H1 (cell line): ENCODE results near the gene VPS18. TPM values are rescaled to one million over a fixed set of nuclear protein-coding genes. Genes with fewer than 3 reads are reported as not detected.

ENCODE experiments used
- CTCF ChIA-PET: fragments of 300-600 bp; sonication (Branson Sonifier 250); formaldehyde crosslinking; loops from one replicate; lab custom pipeline; 2021; ENCODE audit not compliant: partially characterized antibody; lab: Charles Lee
- POLR2A ChIA-PET: fragments of 300-600 bp; sonication (Branson Sonifier 250); formaldehyde crosslinking; loops from one replicate; lab custom pipeline; 2021; ENCODE audit warnings: inconsistent platforms; ENCODE audit not compliant: partially characterized antibody; lab: Charles Lee
- DNase-seq, 2 experiments: peaks; one replicate each; pipeline versions ENCODE4 v3.0.0 to v3.0.0-alpha.2; 2010 to 2022; ENCODE audit warnings: low spot score in 2 of 2, low read depth in 1 of 2, mixed read lengths in 1 of 2
- FAIRE-seq: peaks from 2 replicates; lab custom pipeline; 2011; peaks lifted over from hg19 to GRCh38; lab: Jason Lieb, UNC
- H2AFZ ChIP-seq: 2 replicates; pipeline ENCODE4 v1.8.1; 2012; ENCODE audit warnings: low read length, inconsistent platforms
- H2AK5ac ChIP-seq: 2 replicates; pipeline ENCODE4 v1.6.1; 2013; ENCODE audit warnings: low read depth, low read length
- H2BK120ac ChIP-seq: replicated peaks from 2 replicates; pipeline ENCODE3; 2013; ENCODE audit warnings: low read depth, low read length, inconsistent platforms
- H2BK12ac ChIP-seq: 2 replicates; pipeline ENCODE4 v1.6.1; 2013; ENCODE audit warnings: low read depth, low read length
- H2BK15ac ChIP-seq: 2 replicates; pipeline ENCODE4 v1.6.1; 2013; ENCODE audit warnings: low read length
- H2BK20ac ChIP-seq: 2 replicates; pipeline ENCODE4 v1.6.1; 2013; ENCODE audit warnings: low read length
- H2BK5ac ChIP-seq: 2 replicates; pipeline ENCODE4 v1.6.1; 2013; ENCODE audit warnings: low read depth, low read length
- H3K14ac ChIP-seq: 2 replicates; pipeline ENCODE4 v1.6.1; 2013; ENCODE audit warnings: inconsistent platforms; ENCODE audit not compliant: insufficient read length
- H3K18ac ChIP-seq: 2 replicates; pipeline ENCODE4 v1.6.1; 2013; ENCODE audit warnings: low read length; ENCODE audit errors: extremely low read depth
- H3K23ac ChIP-seq: 2 replicates; pipeline ENCODE4 v1.6.1; 2013; ENCODE audit warnings: inconsistent platforms; ENCODE audit not compliant: insufficient read length
- H3K23me2 ChIP-seq: 2 replicates; pipeline ENCODE4 v1.6.1; 2013; ENCODE audit warnings: low read depth, low read length
- H3K27ac ChIP-seq: 2 replicates; pipeline ENCODE4 v1.6.1; 2011; ENCODE audit warnings: low read depth, low read length, inconsistent platforms
- H3K27me3 ChIP-seq, 4 experiments: replicated peaks in 1 of 4; 1 replicate in 1 of 4; 2 replicates in 3 of 4; pipeline versions ENCODE4 v1.6.1 to v1.8.1; 2011 to 2013; ENCODE audit warnings: low read length in 3 of 4, mild to moderate bottlenecking in 3 of 4, inconsistent platforms in 2 of 4, mixed read lengths in 2 of 4, moderate library complexity in 1 of 4; ENCODE audit not compliant: control insufficient read depth in 3 of 4, insufficient read depth in 3 of 4; ENCODE audit errors: extremely low read depth in 1 of 4
- H3K36me3 ChIP-seq, 4 experiments: 2 replicates each; pipeline versions ENCODE4 v1.6.1 to v1.8.1; 2011 to 2013; ENCODE audit warnings: mild to moderate bottlenecking in 4 of 4, low read length in 3 of 4, moderate library complexity in 2 of 4, control low read depth in 1 of 4, inconsistent platforms in 1 of 4; ENCODE audit not compliant: insufficient read depth in 4 of 4, control insufficient read depth in 2 of 4
- H3K4ac ChIP-seq: replicated peaks from 2 replicates; pipeline ENCODE3; 2013; ENCODE audit warnings: low read length, low read depth, mixed read lengths, inconsistent platforms; ENCODE audit not compliant: insufficient read length
- H3K4me1 ChIP-seq, 4 experiments: replicated peaks in 1 of 4; 1 replicate in 1 of 4; 2 replicates in 3 of 4; pipeline versions ENCODE4 v1.6.1 to v1.8.1; 2011 to 2013; ENCODE audit warnings: low read length in 3 of 4, inconsistent platforms in 2 of 4, mixed read lengths in 1 of 4; ENCODE audit not compliant: insufficient read depth in 4 of 4, control insufficient read depth in 3 of 4
- H3K4me2 ChIP-seq, 2 experiments: 2 replicates each; pipeline versions ENCODE4 v1.6.1 to v1.8.1; 2011 to 2013; ENCODE audit warnings: low read depth in 2 of 2, low read length in 2 of 2, control low read depth in 1 of 2, inconsistent platforms in 1 of 2, mild to moderate bottlenecking in 1 of 2; ENCODE audit not compliant: insufficient read depth in 1 of 2
- H3K4me3 ChIP-seq, 4 experiments: fragments of 200-600, 300-600 bp in 1 of 4; sonication (generic), shearing (Covaris generic), sonication (Bioruptor Twin) in 1 of 4; 2 replicates each; pipeline versions ENCODE4 v1.5.1 to v1.8.1; 2011 to 2016; ENCODE audit warnings: low read length in 4 of 4, low read depth in 3 of 4, control low read depth in 2 of 4, inconsistent platforms in 2 of 4, mild to moderate bottlenecking in 2 of 4, mixed read lengths in 1 of 4, moderate library complexity in 1 of 4; ENCODE audit not compliant: insufficient read depth in 2 of 4; ENCODE audit errors: extremely low read depth in 1 of 4
- H3K56ac ChIP-seq: replicated peaks from 2 replicates; pipeline ENCODE3; 2013; ENCODE audit warnings: low read depth, mild to moderate bottlenecking, mixed read lengths, low read length, inconsistent platforms; ENCODE audit not compliant: insufficient read length
- H3K79me1 ChIP-seq: 2 replicates; pipeline ENCODE4 v1.6.1; 2013; ENCODE audit warnings: low read depth, low read length, control low read depth
- H3K79me2 ChIP-seq, 2 experiments: 2 replicates each; pipeline versions ENCODE4 v1.6.1 to v1.8.1; 2012 to 2013; ENCODE audit warnings: low read length in 2 of 2, mild to moderate bottlenecking in 2 of 2, inconsistent platforms in 1 of 2; ENCODE audit not compliant: insufficient read depth in 2 of 2, control insufficient read depth in 1 of 2
- H3K9ac ChIP-seq, 4 experiments: replicated peaks in 1 of 4; 1 replicate in 1 of 4; 2 replicates in 3 of 4; pipeline versions ENCODE4 v1.6.1 to v1.8.1; 2011 to 2013; ENCODE audit warnings: low read depth in 3 of 4, low read length in 3 of 4, control low read depth in 2 of 4, mild to moderate bottlenecking in 2 of 4, moderate library complexity in 2 of 4, inconsistent platforms in 1 of 4; ENCODE audit errors: extremely low read depth in 1 of 4
- H3K9me3 ChIP-seq, 2 experiments: 2 replicates each; pipeline versions ENCODE4 v1.6.1 to v1.8.1; 2012 to 2013; ENCODE audit warnings: mild to moderate bottlenecking in 2 of 2, moderate library complexity in 2 of 2, control low read depth in 1 of 2, inconsistent platforms in 1 of 2, low read depth in 1 of 2, low read length in 1 of 2, mixed read lengths in 1 of 2; ENCODE audit not compliant: insufficient read depth in 2 of 2
- H4K20me1 ChIP-seq, 2 experiments: replicated peaks in 1 of 2; 2 replicates each; pipeline versions ENCODE3 to v1.8.1; 2011 to 2013; ENCODE audit warnings: inconsistent platforms in 2 of 2, low read length in 2 of 2, mild to moderate bottlenecking in 1 of 2; ENCODE audit not compliant: insufficient read depth in 2 of 2, control insufficient read depth in 1 of 2
- H4K5ac ChIP-seq: 2 replicates; pipeline ENCODE4 v1.6.1; 2013; ENCODE audit warnings: low read length, low read depth, mixed read lengths, inconsistent platforms; ENCODE audit not compliant: insufficient read length
- H4K8ac ChIP-seq: 2 replicates; pipeline ENCODE4 v1.8.0; 2013; ENCODE audit warnings: mild to moderate bottlenecking, moderate library complexity, low read length, inconsistent platforms; ENCODE audit not compliant: insufficient read depth; ENCODE audit errors: extremely low read depth
- H4K91ac ChIP-seq: replicated peaks from 2 replicates; pipeline ENCODE3; 2013; ENCODE audit warnings: low read length, mixed read lengths, inconsistent platforms; ENCODE audit not compliant: insufficient read length
- ASH2L ChIP-seq: fragments of 200-600, 300-600 bp; sonication (generic); IDR thresholded peaks from one replicate; pipeline ENCODE4 v1.7.1; 2017; ENCODE audit warnings: low read length
- ATF2 ChIP-seq: IDR thresholded peaks from 2 replicates; pipeline ENCODE4 v1.6.1; 2012; ENCODE audit warnings: low read length, inconsistent platforms
- BRCA1 ChIP-seq: IDR thresholded peaks from 2 replicates; pipeline ENCODE4 v1.6.1; 2012; ENCODE audit warnings: low read depth, low read length, improper control_type of control experiment
- CBX8 ChIP-seq: fragments of 300-800, 300-1000 bp; sonication (generic); IDR thresholded peaks from 2 replicates; pipeline ENCODE4 v1.7.1; 2016; ENCODE audit warnings: low read depth, low read length, borderline replicate concordance
- HDAC6 ChIP-seq: IDR thresholded peaks from one replicate; pipeline ENCODE4 v1.7.1; 2012; ENCODE audit warnings: low read depth, mild to moderate bottlenecking, inconsistent platforms, low read length, moderate library complexity
- KDM1A ChIP-seq: fragments of 200-600, 300-600 bp; sonication (generic); IDR thresholded peaks from 2 replicates; pipeline ENCODE4 v1.7.1; 2016; ENCODE audit warnings: mild to moderate bottlenecking, low read length, borderline replicate concordance
- NRF1 ChIP-seq: IDR thresholded peaks from 2 replicates; pipeline ENCODE4 v1.6.1; 2011; ENCODE audit warnings: mild to moderate bottlenecking, low read depth, low read length, improper control_type of control experiment
- WGBS, 2 experiments: shearing (Covaris generic) in 1 of 2; methylation state at CpG; one replicate each; pipeline versions ENCODE4 v1.1.6 to v1.1.7; 2013 to 2015; ENCODE audit warnings: low lambda C conversion rate in 2 of 2, mixed read lengths in 2 of 2, inconsistent platforms in 1 of 2, low coverage in 1 of 2, missing lambda C conversion rate in 1 of 2; ENCODE audit not compliant: insufficient replicate concordance in 2 of 2, insufficient coverage in 1 of 2, insufficient read length in 1 of 2; ENCODE audit errors: extremely low coverage in 1 of 2, missing lambda C conversion rate in 1 of 2; 5-methylcytosine and 5-hydroxymethylcytosine counted together
- polyA plus RNA-seq, 7 experiments: library from polyadenylated mRNA; depleted of rRNA in 3 of 7; stranded (reverse) in 5 of 7; unstranded in 2 of 7; fragments of >200 nt in 5 of 7; fragments of 200-250 nt in 2 of 7; gene quantifications; 1 replicate in 5 of 7; 2 replicates in 1 of 7; 4 replicates in 1 of 7; pipeline versions ENCODE4 v1.2.1 to v1.2.3, GENCODE V29; 2011 to 2013; ENCODE audit warnings: missing spikeins in 2 of 7, mixed read lengths in 2 of 7
- total RNA-seq: library from RNA; stranded (reverse); fragmentation: NEBNext Ultra II Directional; extraction: Animal tissue kit (Norgen Biotek cat#: 25700); gene quantifications from 2 replicates; pipeline ENCODE4 v1.2.1, GENCODE V29; 2021
- TF ChIP-seq, protein P1 (sequence below): IDR thresholded peaks from 2 replicates; pipeline ENCODE4 v1.6.1; 2012; ENCODE audit warnings: inconsistent platforms

VPS18 gene
- total and polyA plus RNA-seq, 2 of the 8 experiments (the other 6 are each of a cell fraction or from before 2014, with no cell fraction given) = 28.9 to 32.7 TPM

DNA sequence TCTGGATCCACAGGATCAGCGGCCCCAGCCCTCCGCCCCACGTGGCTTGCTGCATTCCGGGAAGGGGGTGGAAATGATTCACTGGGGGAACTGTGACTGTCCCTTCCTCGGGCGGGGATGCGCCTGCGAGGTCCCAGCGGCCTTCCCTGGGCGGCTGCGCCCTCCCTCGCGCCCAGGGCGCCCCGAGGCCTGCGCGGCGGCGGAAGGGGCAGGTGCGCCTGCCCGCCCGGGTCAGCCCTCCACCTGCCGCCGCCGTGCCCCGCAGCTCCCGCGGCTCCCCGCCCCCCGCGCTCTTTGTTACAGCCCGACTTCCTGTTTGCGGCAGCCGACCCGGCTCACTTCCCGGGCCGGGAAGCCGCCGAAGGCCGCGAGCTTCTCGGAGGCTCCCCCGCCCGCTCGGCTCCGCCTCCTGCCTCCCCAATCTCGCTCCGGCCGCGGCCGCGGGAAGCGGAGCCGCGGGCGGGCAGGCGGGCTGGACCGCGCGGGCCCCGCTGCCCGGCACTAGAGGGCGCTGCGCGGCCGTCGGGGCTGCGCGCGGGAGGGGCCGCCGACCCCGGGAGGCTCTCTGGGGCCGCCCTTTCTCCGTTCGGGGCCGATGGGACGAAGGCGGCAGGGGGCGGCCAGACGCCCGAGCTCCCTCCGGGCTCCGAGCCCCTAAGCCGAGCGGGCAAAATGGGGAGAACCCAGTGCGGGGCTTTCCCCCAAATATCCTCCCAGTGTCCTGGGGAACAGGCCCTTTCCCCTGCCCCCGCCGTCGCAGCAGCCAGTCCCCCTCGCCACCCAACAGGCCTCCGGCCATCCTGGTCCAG lies 47.5 kb downstream of the VPS18 start:
- H3K79me2 ChIP-seq = no peaks in the 10 kb centered on the region
- H3K18ac ChIP-seq = peak overlapping the region; percentile 60
- H4K5ac ChIP-seq = no peak overlapping the region
- no peaks in the 10 kb centered on the region for H4K20me1 ChIP-seq
- no peak overlapping the region for H3K56ac ChIP-seq
- H3K4me1 ChIP-seq = peaks cover 0 to 28% (median 12%) of the 10 kb centered on the region in 4 experiments; a peak in 6 of 7 replicates
- no peak overlapping the region for H3K23ac ChIP-seq
- 0 out of 2 replicates have a peak overlapping the region, but pooled peaks have one; percentile 32 for H2BK20ac ChIP-seq
- peak overlapping the region; percentile 70 for H4K91ac ChIP-seq
- FAIRE-seq (no peak), DNase-seq (peak in 1 of 2 experiments; percentile 90)
- H2AFZ ChIP-seq = peak overlapping the region; percentile 92
- ChIA-PET CTCF (interaction anchor here (0.7 to 33.1 kb wide), 26 partner anchors 10 to 257 kb away, joined by 3 to 590 read pairs (median 6); partner anchors contain the start of genes CHAC1, DLL4 and VPS18), POLR2A (interaction anchor here (0.9 to 43.8 kb wide), 17 partner anchors 6 to 177 kb away, joined by 3 to 1505 read pairs (median 4); partner anchors contain the start of genes CHAC1, DLL4, RHOV and SPINT1)
- no peaks in the 10 kb centered on the region for H3K9me3 ChIP-seq
- H3K4me2 ChIP-seq = peak overlapping the region; percentile 64 to 92
- 5% methylated on average over 63 of the region's 92 CpGs; no CpG with 5 or more reads in 1 of the 2 experiments for WGBS, 2 experiments
- no peak overlapping the region for H2BK5ac ChIP-seq
- H3K4me3 ChIP-seq = peak overlapping the region; percentile 30 to 64 (median 52)
- peak overlapping the region; percentile 97 for H4K8ac ChIP-seq
- no peaks in the 10 kb centered on the region for H3K79me1 ChIP-seq
- peak overlapping the region; percentile 43; the same call in 1 of the 2 replicates for H2BK12ac ChIP-seq
- peak overlapping the region in 3 of 4 experiments; percentile 57 to 74 (median 69); a peak in 6 of 7 replicates for H3K9ac ChIP-seq
- H3K4ac ChIP-seq = no peak overlapping the region
- no peak overlapping the region for H3K14ac ChIP-seq
- H3K27ac ChIP-seq = peak overlapping the region; percentile 58; the same call in 1 of the 2 replicates
- H3K36me3 ChIP-seq = no peaks in the 10 kb centered on the region
- peaks cover 5% of the 10 kb centered on the region; the same call in 1 of the 2 replicates for H3K23me2 ChIP-seq
- no peak overlapping the region for H2BK120ac ChIP-seq
- peak overlapping the region; percentile 95; the same call in 1 of the 2 replicates for H2BK15ac ChIP-seq
- H2AK5ac ChIP-seq = no peak overlapping the region
- peaks cover 0 to 25% (median 16%) of the 10 kb centered on the region in 4 experiments; a peak in 6 of 7 replicates for H3K27me3 ChIP-seq
- no peak for TF ChIP-seq KDM1A
- peak; percentile 59; the same call in 1 of the 2 replicates for TF ChIP-seq BRCA1
- TF ChIP-seq HDAC6 = no peak
- TF ChIP-seq CBX8 = no peak
- TF ChIP-seq ASH2L = peak; percentile 35
- no peak for TF ChIP-seq NRF1
- no peak for TF ChIP-seq ATF2
- TF ChIP-seq, protein P1, sequence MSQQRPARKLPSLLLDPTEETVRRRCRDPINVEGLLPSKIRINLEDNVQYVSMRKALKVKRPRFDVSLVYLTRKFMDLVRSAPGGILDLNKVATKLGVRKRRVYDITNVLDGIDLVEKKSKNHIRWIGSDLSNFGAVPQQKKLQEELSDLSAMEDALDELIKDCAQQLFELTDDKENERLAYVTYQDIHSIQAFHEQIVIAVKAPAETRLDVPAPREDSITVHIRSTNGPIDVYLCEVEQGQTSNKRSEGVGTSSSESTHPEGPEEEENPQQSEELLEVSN = peak; percentile 9; the same call in 1 of the 2 replicates
